H1 (cell line): ENCODE measurements around the gene RANBP9. TPM values are rescaled to one million over a fixed set of nuclear protein-coding genes. Genes with fewer than 3 reads are reported as not detected.

Experiments used
- GTF2F1 ChIP-seq: IDR thresholded peaks from 2 replicates; pipeline ENCODE4 v1.6.1; 2012; ENCODE audit warnings: low read depth, low read length, improper control_type of control experiment, borderline replicate concordance
- JUND ChIP-seq: IDR thresholded peaks from 2 replicates; pipeline ENCODE4 v1.6.1; 2011; ENCODE audit warnings: mild to moderate bottlenecking, improper control_type of control experiment, low read length
- YY1 ChIP-seq: IDR thresholded peaks from 2 replicates; pipeline ENCODE4 v1.6.1; 2011; ENCODE audit warnings: low read depth, mild to moderate bottlenecking, low read length
- polyA plus RNA-seq, 7 experiments: library from polyadenylated mRNA; depleted of rRNA in 3 of 7; stranded (reverse) in 5 of 7; unstranded in 2 of 7; fragments of >200 nt in 5 of 7; fragments of 200-250 nt in 2 of 7; gene quantifications; 1 replicate in 5 of 7; 2 replicates in 1 of 7; 4 replicates in 1 of 7; pipeline versions ENCODE4 v1.2.1 to v1.2.3, GENCODE V29; 2011 to 2013; ENCODE audit warnings: missing spikeins in 2 of 7, mixed read lengths in 2 of 7
- total RNA-seq: library from RNA; stranded (reverse); fragmentation: NEBNext Ultra II Directional; extraction: Animal tissue kit (Norgen Biotek cat#: 25700); gene quantifications from 2 replicates; pipeline ENCODE4 v1.2.1, GENCODE V29; 2021

Gene RANBP9
- total and polyA plus RNA-seq, 2 of the 8 experiments (the other 6 are each of a cell fraction or from before 2014, with no cell fraction given) = 13.0 to 36.7 TPM

- TF ChIP-seq YY1 = no peak
- no peak for TF ChIP-seq JUND
- TF ChIP-seq GTF2F1 = no peak
Measured at GRCh38 chr6:13663986-13664385, 47.6 kb downstream of the RANBP9 start (continued).
